HEK293 (cell line): ENCODE measurements around the gene KCNJ14.

ENCODE experiments used
- CTCF ChIA-PET: fragments of 350-600 bp; formaldehyde crosslinking; extraction: SDS; loops from one replicate; lab custom pipeline; 2021; ENCODE audit warnings: antibody characterized with exemption; lab: Yijun Ruan, JAX
- POLR2A ChIA-PET: fragments of 300-600 bp; formaldehyde crosslinking; extraction: SDS; loops from one replicate; lab custom pipeline; 2020; ENCODE audit warnings: antibody characterized with exemption, inconsistent platforms; lab: Yijun Ruan, JAX
- H3K27ac ChIP-seq: fragments of 200-500 bp; sonication (Bioruptor generic); 2 replicates; pipeline ENCODE4 v1.5.1; 2014; ENCODE audit warnings: low read depth, low read length, control low read depth, inconsistent platforms; ENCODE audit errors: extremely low read depth
- H3K36me3 ChIP-seq, 2 experiments: fragments of 200-500 bp in 1 of 2; sonication (Bioruptor generic) in 1 of 2; 1 replicate in 1 of 2; 2 replicates in 1 of 2; pipeline ENCODE4 v1.5.1; 2014 to 2017; ENCODE audit warnings: inconsistent platforms in 2 of 2, low read length in 2 of 2; ENCODE audit not compliant: control insufficient read depth in 2 of 2, insufficient read depth in 1 of 2
- H3K4me1 ChIP-seq: fragments of 200-500 bp; sonication (Bioruptor generic); 2 replicates; pipeline ENCODE4 v1.5.1; 2014; ENCODE audit warnings: mild to moderate bottlenecking, low read length, inconsistent platforms; ENCODE audit not compliant: control insufficient read depth, insufficient read depth
- H3K4me3 ChIP-seq: 2 replicates; pipeline ENCODE4 v1.5.1; 2011; ENCODE audit warnings: low read depth, mild to moderate bottlenecking, control low read depth, low read length, moderate library complexity
- H3K9me3 ChIP-seq: fragments of 200-500 bp; sonication (Bioruptor generic); 2 replicates; pipeline ENCODE4 v1.5.1; 2014; ENCODE audit warnings: low read depth, low read length, inconsistent platforms; ENCODE audit not compliant: control insufficient read depth, insufficient read depth
- GLIS2 ChIP-seq: fragments of 450-650 bp; formaldehyde crosslinking; IDR thresholded peaks from 2 replicates; pipeline ENCODE4 v1.5.1; 2016; ENCODE audit warnings: missing biosample characterization, missing genetic modification characterization
- HOXD13 ChIP-seq: sonication (generic); formaldehyde crosslinking; IDR thresholded peaks from 2 replicates; pipeline ENCODE4 v1.8.0; 2022; ENCODE audit warnings: missing genetic modification reagents, borderline replicate concordance
- INSM2 ChIP-seq: fragments of 450-650 bp; formaldehyde crosslinking; IDR thresholded peaks from 2 replicates; pipeline ENCODE4 v1.5.1; 2016; ENCODE audit warnings: missing biosample characterization, missing genetic modification characterization
- MYNN ChIP-seq: fragments of 450-650 bp; formaldehyde crosslinking; IDR thresholded peaks from 2 replicates; pipeline ENCODE4 v1.5.1; 2016; ENCODE audit warnings: missing biosample characterization, missing genetic modification characterization, borderline replicate concordance
- PATZ1 ChIP-seq: fragments of 450-650 bp; formaldehyde crosslinking; IDR thresholded peaks from 2 replicates; pipeline ENCODE4 v1.5.1; 2016; ENCODE audit warnings: missing biosample characterization, missing genetic modification characterization
- SALL2 ChIP-seq: fragments of 450-650 bp; formaldehyde crosslinking; IDR thresholded peaks from 2 replicates; pipeline ENCODE4 v1.5.0; 2017; ENCODE audit warnings: missing biosample characterization, mild to moderate bottlenecking, missing genetic modification characterization, borderline replicate concordance
- SCRT1 ChIP-seq: fragments of 450-650 bp; formaldehyde crosslinking; IDR thresholded peaks from 2 replicates; pipeline ENCODE4 v1.5.1; 2016; ENCODE audit warnings: missing biosample characterization, missing genetic modification characterization, borderline replicate concordance
- SP2 ChIP-seq: fragments of 450-650 bp; formaldehyde crosslinking; IDR thresholded peaks from 2 replicates; pipeline ENCODE4 v1.5.1; 2016; ENCODE audit warnings: missing biosample characterization, missing genetic modification characterization
- SP3 ChIP-seq: fragments of 450-650 bp; formaldehyde crosslinking; IDR thresholded peaks from 2 replicates; pipeline ENCODE4 v1.5.1; 2016; ENCODE audit warnings: missing biosample characterization, missing genetic modification characterization
- YY2 ChIP-seq: fragments of 450-650 bp; formaldehyde crosslinking; IDR thresholded peaks from 2 replicates; pipeline ENCODE4 v1.5.1; 2016; ENCODE audit warnings: missing biosample characterization, missing genetic modification characterization
- ZBTB10 ChIP-seq: fragments of 450-650 bp; formaldehyde crosslinking; IDR thresholded peaks from 2 replicates; pipeline ENCODE4 v1.5.1; 2016; ENCODE audit warnings: missing biosample characterization, missing genetic modification characterization
- ZBTB17 ChIP-seq: fragments of 450-650 bp; formaldehyde crosslinking; IDR thresholded peaks from 2 replicates; pipeline ENCODE4 v1.5.1; 2016; ENCODE audit warnings: missing biosample characterization, missing genetic modification characterization
- ZBTB20 ChIP-seq: fragments of 450-650 bp; formaldehyde crosslinking; IDR thresholded peaks from 2 replicates; pipeline ENCODE4 v1.5.1; 2016; ENCODE audit warnings: missing biosample characterization, missing genetic modification characterization
- ZBTB21 ChIP-seq: fragments of 450-650 bp; formaldehyde crosslinking; IDR thresholded peaks from 2 replicates; pipeline ENCODE4 v1.5.1; 2017; ENCODE audit warnings: missing biosample characterization, missing genetic modification characterization
- ZNF112 ChIP-seq: fragments of 450-650 bp; formaldehyde crosslinking; IDR thresholded peaks from 2 replicates; pipeline ENCODE4 v1.5.0; 2017; ENCODE audit warnings: missing biosample characterization, missing genetic modification characterization
- ZNF138 ChIP-seq: fragments of 450-650 bp; formaldehyde crosslinking; IDR thresholded peaks from 2 replicates; pipeline ENCODE4 v1.5.1; 2016; ENCODE audit warnings: missing biosample characterization, missing genetic modification characterization, borderline replicate concordance
- ZNF266 ChIP-seq: fragments of 450-650 bp; formaldehyde crosslinking; IDR thresholded peaks from 2 replicates; pipeline ENCODE4 v1.5.1; 2016; ENCODE audit warnings: missing biosample characterization, missing genetic modification characterization, low read depth
- ZNF335 ChIP-seq: fragments of 450-650 bp; formaldehyde crosslinking; conservative IDR thresholded peaks from 2 replicates; pipeline ENCODE4 v1.5.1; 2016; ENCODE audit warnings: missing biosample characterization, missing genetic modification characterization
- ZNF350 ChIP-seq: fragments of 450-650 bp; formaldehyde crosslinking; IDR thresholded peaks from 2 replicates; pipeline ENCODE4 v1.5.0; 2017; ENCODE audit warnings: missing biosample characterization, mild to moderate bottlenecking, missing genetic modification characterization
- ZNF513 ChIP-seq: fragments of 450-650 bp; IDR thresholded peaks from 2 replicates; pipeline ENCODE4 v1.5.1; 2018; ENCODE audit warnings: missing biosample characterization, missing genetic modification characterization
- ZNF624 ChIP-seq: fragments of 450-650 bp; formaldehyde crosslinking; IDR thresholded peaks from 2 replicates; pipeline ENCODE4 v1.5.1; 2017; ENCODE audit warnings: missing biosample characterization, missing genetic modification characterization
- ZNF768 ChIP-seq: fragments of 450-650 bp; formaldehyde crosslinking; IDR thresholded peaks from 2 replicates; pipeline ENCODE4 v1.5.1; 2018; ENCODE audit warnings: missing biosample characterization, mild to moderate bottlenecking, missing genetic modification characterization
- ZNF777 ChIP-seq: fragments of 450-650 bp; formaldehyde crosslinking; IDR thresholded peaks from 2 replicates; pipeline ENCODE4 v1.5.1; 2017; ENCODE audit warnings: missing biosample characterization, missing genetic modification characterization, borderline replicate concordance
- ZSCAN30 ChIP-seq: fragments of 450-650 bp; IDR thresholded peaks from 2 replicates; pipeline ENCODE4 v1.5.1; 2018; ENCODE audit warnings: missing biosample characterization, mild to moderate bottlenecking, missing genetic modification characterization, moderate library complexity
- TF ChIP-seq, protein P1 (sequence below): fragments of 450-650 bp; formaldehyde crosslinking; IDR thresholded peaks from 2 replicates; pipeline ENCODE4 v1.5.1; 2016; ENCODE audit warnings: missing biosample characterization, missing genetic modification characterization

Gene KCNJ14

DNA sequence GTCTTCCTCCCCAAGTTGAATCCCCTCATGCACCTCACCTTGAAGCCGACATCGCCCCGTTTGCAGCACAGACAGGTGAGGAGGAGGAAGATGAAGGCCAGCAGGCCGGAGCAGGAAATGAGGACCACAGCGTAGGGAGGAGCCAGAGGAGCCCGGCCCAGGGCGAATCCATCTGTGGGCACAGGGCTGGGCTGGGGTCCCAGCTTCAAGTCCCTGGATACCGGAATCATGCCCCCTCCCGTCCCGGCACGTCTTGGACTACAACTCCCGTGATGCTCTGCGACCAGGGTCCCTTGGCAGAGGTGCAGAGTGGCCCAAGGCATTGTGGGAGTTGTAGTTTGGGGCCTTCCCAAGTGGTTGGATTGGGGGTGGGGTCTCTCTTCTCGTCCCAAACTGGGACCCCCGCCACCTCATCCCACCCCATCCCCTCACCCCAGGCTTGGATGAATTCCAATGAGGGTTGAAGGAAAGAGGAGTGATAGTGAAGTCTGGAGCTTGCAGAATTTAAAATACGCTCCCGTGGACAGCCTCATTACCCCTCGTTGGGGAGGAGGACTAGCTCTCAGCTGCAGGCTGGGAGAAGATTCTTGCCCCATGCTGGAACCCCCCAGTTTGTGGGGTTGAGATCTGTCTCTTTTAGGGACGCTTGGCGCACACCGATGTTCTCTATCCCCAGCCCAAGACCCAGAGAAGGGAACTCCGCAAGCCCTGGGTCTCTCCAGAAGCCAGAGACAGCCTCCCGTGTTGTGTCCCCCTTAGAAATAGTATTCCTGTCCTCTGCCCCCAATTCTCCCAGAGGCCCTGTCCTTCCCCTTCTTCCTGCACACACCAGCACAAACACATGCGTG, 55.3 kb downstream of the KCNJ14 start:
- no peak overlapping the region for H3K4me3 ChIP-seq
- no peaks in the 10 kb centered on the region for H3K36me3 ChIP-seq
- CTCF ChIA-PET: interaction anchor here (0.5 to 8.2 kb wide), 2 partner anchors 40 to 74 kb away, joined by 3 to 272 read pairs; no protein-coding TSS in a partner anchor
- H3K27ac ChIP-seq: no peak overlapping the region
- H3K9me3 ChIP-seq: no peaks in the 10 kb centered on the region
- POLR2A ChIA-PET: interaction anchor here (0.7 kb wide), 1 partner anchor 43 kb away, joined by 4 read pairs; no protein-coding TSS in a partner anchor
- no peaks in the 10 kb centered on the region for H3K4me1 ChIP-seq
- peak; percentile 89 for TF ChIP-seq ZNF335
- TF ChIP-seq INSM2 (tag by site-specific recombination): no peak
- TF ChIP-seq, protein P1, sequence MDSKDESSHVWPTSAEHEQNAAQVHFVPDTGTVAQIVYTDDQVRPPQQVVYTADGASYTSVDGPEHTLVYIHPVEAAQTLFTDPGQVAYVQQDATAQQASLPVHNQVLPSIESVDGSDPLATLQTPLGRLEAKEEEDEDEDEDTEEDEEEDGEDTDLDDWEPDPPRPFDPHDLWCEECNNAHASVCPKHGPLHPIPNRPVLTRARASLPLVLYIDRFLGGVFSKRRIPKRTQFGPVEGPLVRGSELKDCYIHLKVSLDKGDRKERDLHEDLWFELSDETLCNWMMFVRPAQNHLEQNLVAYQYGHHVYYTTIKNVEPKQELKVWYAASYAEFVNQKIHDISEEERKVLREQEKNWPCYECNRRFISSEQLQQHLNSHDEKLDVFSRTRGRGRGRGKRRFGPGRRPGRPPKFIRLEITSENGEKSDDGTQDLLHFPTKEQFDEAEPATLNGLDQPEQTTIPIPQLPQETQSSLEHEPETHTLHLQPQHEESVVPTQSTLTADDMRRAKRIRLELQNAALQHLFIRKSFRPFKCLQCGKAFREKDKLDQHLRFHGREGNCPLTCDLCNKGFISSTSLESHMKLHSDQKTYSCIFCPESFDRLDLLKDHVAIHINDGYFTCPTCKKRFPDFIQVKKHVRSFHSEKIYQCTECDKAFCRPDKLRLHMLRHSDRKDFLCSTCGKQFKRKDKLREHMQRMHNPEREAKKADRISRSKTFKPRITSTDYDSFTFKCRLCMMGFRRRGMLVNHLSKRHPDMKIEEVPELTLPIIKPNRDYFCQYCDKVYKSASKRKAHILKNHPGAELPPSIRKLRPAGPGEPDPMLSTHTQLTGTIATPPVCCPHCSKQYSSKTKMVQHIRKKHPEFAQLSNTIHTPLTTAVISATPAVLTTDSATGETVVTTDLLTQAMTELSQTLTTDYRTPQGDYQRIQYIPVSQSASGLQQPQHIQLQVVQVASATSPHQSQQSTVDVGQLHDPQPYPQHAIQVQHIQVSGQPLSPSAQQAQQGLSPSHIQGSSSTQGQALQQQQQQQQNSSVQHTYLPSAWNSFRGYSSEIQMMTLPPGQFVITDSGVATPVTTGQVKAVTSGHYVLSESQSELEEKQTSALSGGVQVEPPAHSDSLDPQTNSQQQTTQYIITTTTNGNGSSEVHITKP (tag by site-specific recombination): peak; percentile 99
- peak; percentile 77 for TF ChIP-seq GLIS2 (tag by site-specific recombination)
- TF ChIP-seq ZNF777 (tag by site-specific recombination): no peak
- TF ChIP-seq SALL2 (tag by site-specific recombination): no peak
- no peak for TF ChIP-seq HOXD13
- peak; percentile 46; the same call in 1 of the 2 replicates for TF ChIP-seq ZBTB10 (tag by site-specific recombination)
- no peak for TF ChIP-seq ZNF266 (tag by site-specific recombination)
- peak; percentile 50; the same call in 1 of the 2 replicates for TF ChIP-seq ZBTB20
- no peak for TF ChIP-seq ZSCAN30 (tag by site-specific recombination)
- no peak for TF ChIP-seq ZNF350 (tag by site-specific recombination)
- no peak for TF ChIP-seq SCRT1 (tag by site-specific recombination)
- TF ChIP-seq ZNF138 (tag by site-specific recombination): no peak
- no peak for TF ChIP-seq MYNN (tag by site-specific recombination)
- TF ChIP-seq ZNF112 (tag by site-specific recombination): no peak
- TF ChIP-seq YY2 (tag by site-specific recombination): 0 out of 2 replicates have a peak, but pooled peaks have one; percentile 28
- TF ChIP-seq ZNF768 (tag by site-specific recombination): no peak
- TF ChIP-seq PATZ1: peak; percentile 51
- TF ChIP-seq ZBTB21: no peak
- TF ChIP-seq ZNF624 (tag by site-specific recombination): no peak
- TF ChIP-seq SP3 (tag by site-specific recombination): peak; percentile 52
- peak; percentile 96 for TF ChIP-seq ZNF513 (tag by site-specific recombination)
- TF ChIP-seq SP2: no peak
- TF ChIP-seq ZBTB17 (tag by site-specific recombination): peak; percentile 40; the same call in 1 of the 2 replicates
